GM12878 (cell line): ENCODE data around the gene GLP1R. TPM values are rescaled to one million over a fixed set of nuclear protein-coding genes. Genes with fewer than 3 reads are reported as not detected.

ENCODE experiments used
- ATAC-seq: fragments of 200-7000 bp; cut with Tn5 transposase; 3 replicates; pipeline ENCODE4 v1.9.1; 2020; ENCODE audit warnings: mild to moderate bottlenecking, moderate library complexity
- BruUV-seq: library from RNA; stranded (reverse); fragments of 400-500 nt; replicated peaks from 2 replicates; lab custom pipeline; 2021; lab: Mats Ljungman, UMichigan
- CTCF ChIA-PET: fragments of 300-600 bp; sonication (Branson Sonifier 250); formaldehyde crosslinking; extraction: SDS; loops from one replicate; lab custom pipeline; 2021; ENCODE audit warnings: inconsistent platforms; lab: Yijun Ruan, JAX
- POLR2A ChIA-PET: fragments of 350-600 bp; formaldehyde crosslinking; extraction: SDS; loops from one replicate; lab custom pipeline; 2021; ENCODE audit warnings: inconsistent platforms; lab: Charles Lee
- RAD21 ChIA-PET: fragments of 300-600 bp; sonication (Branson Sonifier 250); formaldehyde crosslinking; loops from one replicate; lab custom pipeline; 2023; ENCODE audit warnings: antibody characterized with exemption; ENCODE audit not compliant: unreplicated experiment; lab: Charles Lee
- SMC1A ChIA-PET: fragments of 300-600 bp; sonication (Branson Sonifier 250); formaldehyde crosslinking; loops from one replicate; lab custom pipeline; 2023; ENCODE audit not compliant: unreplicated experiment, uncharacterized antibody; lab: Charles Lee
- DNase-seq: peaks from one replicate; pipeline ENCODE4 v3.0.0-alpha.2; 2011; ENCODE audit warnings: low read depth, low spot score
- FAIRE-seq: peaks from 3 replicates; lab custom pipeline; 2011; peaks lifted over from hg19 to GRCh38; lab: Jason Lieb, UNC
- H2AFZ ChIP-seq: 2 replicates; pipeline ENCODE4 v1.6.0; 2011; ENCODE audit warnings: low read depth, low read length, control low read depth; ENCODE audit not compliant: control insufficient read depth
- H3K27ac ChIP-seq: 2 replicates; pipeline ENCODE4 v1.5.1; 2011; ENCODE audit warnings: control low read depth; ENCODE audit not compliant: control insufficient read depth, insufficient read depth
- H3K27me3 ChIP-seq, 2 experiments: replicated peaks in 1 of 2; 2 replicates each; pipeline versions ENCODE4 v1.6.0 to v1.6.1; 2011; ENCODE audit warnings: low read length in 1 of 2; ENCODE audit not compliant: control insufficient read depth in 2 of 2, insufficient read depth in 2 of 2
- H3K36me3 ChIP-seq, 2 experiments: 2 replicates each; pipeline ENCODE4 v1.5.1; 2011; ENCODE audit warnings: low read length in 1 of 2; ENCODE audit not compliant: control insufficient read depth in 2 of 2, insufficient read depth in 2 of 2
- H3K4me1 ChIP-seq: 2 replicates; pipeline ENCODE4 v1.6.1; 2011; ENCODE audit warnings: mild to moderate bottlenecking, low read length, moderate library complexity, mixed read lengths; ENCODE audit not compliant: control insufficient read depth, insufficient read depth
- H3K4me2 ChIP-seq: 2 replicates; pipeline ENCODE4 v1.6.0; 2011; ENCODE audit warnings: control low read depth; ENCODE audit not compliant: control insufficient read depth, insufficient read depth
- H3K4me3 ChIP-seq: fragments of 200-600 bp; sonication (generic); 2 replicates; pipeline ENCODE4 v1.5.1; 2016
- H3K79me2 ChIP-seq: 2 replicates; pipeline ENCODE4 v1.6.0; 2011; ENCODE audit warnings: low read length; ENCODE audit not compliant: control insufficient read depth, insufficient read depth
- H3K9ac ChIP-seq: 2 replicates; pipeline ENCODE4 v1.8.0; 2011; ENCODE audit warnings: low read length, control low read depth, mixed read lengths; ENCODE audit not compliant: control insufficient read depth, insufficient read depth
- H3K9me3 ChIP-seq: replicated peaks from 3 replicates; pipeline ENCODE4 v1.5.1; 2011; ENCODE audit warnings: mild to moderate bottlenecking, low read length; ENCODE audit not compliant: control insufficient read depth, insufficient read depth
- H4K20me1 ChIP-seq: 2 replicates; pipeline ENCODE4 v1.6.0; 2011; ENCODE audit not compliant: control insufficient read depth, insufficient read depth
- CBX5 ChIP-seq: sonication (generic); IDR thresholded peaks from 2 replicates; pipeline ENCODE4 v1.6.1; 2016; ENCODE audit warnings: low read depth, moderate library complexity, mild to moderate bottlenecking, inconsistent platforms
- E2F4 ChIP-seq: IDR thresholded peaks from 2 replicates; pipeline ENCODE4 v1.6.1; 2012; ENCODE audit warnings: low read depth, low read length, improper control_type of control experiment
- EGR1 ChIP-seq, 2 experiments: IDR thresholded peaks; 1 replicate in 1 of 2; 2 replicates in 1 of 2; pipeline ENCODE4 v1.6.1; 2011 to 2012; ENCODE audit warnings: low read depth in 2 of 2, low read length in 2 of 2, borderline replicate concordance in 1 of 2, mild to moderate bottlenecking in 1 of 2, moderate library complexity in 1 of 2
- ESRRA ChIP-seq: IDR thresholded peaks from 2 replicates; pipeline ENCODE4 v1.6.1; 2012; ENCODE audit warnings: mild to moderate bottlenecking, low read length, improper control_type of control experiment
- HDGF ChIP-seq: fragments of 450-650 bp; IDR thresholded peaks from 2 replicates; pipeline ENCODE4 v1.6.1; 2016; ENCODE audit warnings: antibody characterized with exemption
- KAT2A ChIP-seq: conservative IDR thresholded peaks from 2 replicates; pipeline ENCODE4 v1.6.1; 2011; ENCODE audit warnings: low read depth, low read length; ENCODE audit not compliant: control insufficient read depth
- MAX ChIP-seq: IDR thresholded peaks from 2 replicates; pipeline ENCODE4 v1.6.1; 2012; ENCODE audit warnings: low read depth, low read length, improper control_type of control experiment
- PML ChIP-seq: IDR thresholded peaks from 2 replicates; pipeline ENCODE4 v1.6.1; 2012; ENCODE audit warnings: low read length, inconsistent platforms
- RBBP5 ChIP-seq: fragments of 200-600 bp; sonication (generic); conservative IDR thresholded peaks from 2 replicates; pipeline ENCODE4 v1.6.1; 2016
- RELB ChIP-seq: fragments of 450-650 bp; IDR thresholded peaks from 2 replicates; pipeline ENCODE4 v1.6.1; 2017; ENCODE audit warnings: low read depth, mild to moderate bottlenecking, moderate library complexity
- TBL1XR1 ChIP-seq: IDR thresholded peaks from 2 replicates; pipeline ENCODE4 v1.6.1; 2012; ENCODE audit warnings: low read depth, low read length, improper control_type of control experiment
- WRNIP1 ChIP-seq: IDR thresholded peaks from 2 replicates; pipeline ENCODE4 v1.6.1; 2011; ENCODE audit warnings: low read depth, low read length, improper control_type of control experiment, borderline replicate concordance
- ZNF274 ChIP-seq: IDR thresholded peaks from one replicate; pipeline ENCODE4 v1.8.0; 2011; ENCODE audit not compliant: insufficient read length, insufficient read depth
- WGBS: methylation state at CpG from one replicate; pipeline ENCODE4 v1.1.6; 2016; ENCODE audit warnings: low lambda C conversion rate; ENCODE audit not compliant: insufficient replicate concordance, insufficient coverage; ENCODE audit errors: missing lambda C conversion rate; 5-methylcytosine and 5-hydroxymethylcytosine counted together
- in situ Hi-C: fragments of 300-500 bp; cut with MboI; formaldehyde crosslinking; loops from 9 replicates; pipeline ENCODE4 v1.14.3; 2018; ENCODE audit warnings: mixed read lengths
- intact Hi-C: fragments of 100-400 bp; cut with micrococcal nuclease; formaldehyde crosslinking; loops from one replicate; pipeline ENCODE4 v1.14.2; 2022; ENCODE audit not compliant: unreplicated experiment
- polyA plus RNA-seq, 11 experiments: library from polyadenylated mRNA; depleted of rRNA in 4 of 11; unstranded in 6 of 11; stranded (reverse) in 5 of 11; fragments of >200 nt; fragmentation: Nextera tagmentation in 4 of 11; fragmentation: Illumina TruSeq in 1 of 11; extraction: Ambion mirVana in 4 of 11; extraction: Trizol in 1 of 11; gene quantifications; 1 replicate in 1 of 11; 2 replicates in 10 of 11; pipeline versions ENCODE4 v1.2.1 to v1.2.3, GENCODE V29; 2011 to 2016; ENCODE audit warnings: inconsistent platforms in 2 of 11, missing spikeins in 2 of 11, low read depth in 1 of 11
- total RNA-seq, 4 experiments: library from RNA; depleted of rRNA in 3 of 4; stranded (reverse); fragments of >200 nt in 3 of 4; fragmentation: Illumina TruSeq in 1 of 4; extraction: Trizol in 1 of 4; gene quantifications; 2 replicates each; pipeline versions ENCODE4 v1.2.1 to v1.2.3, GENCODE V29; 2013 to 2021

GLP1R gene
- total and polyA plus RNA-seq, 10 of the 15 experiments (the other 5 are each of a cell fraction or from before 2014, with no cell fraction given): 0.01 TPM; not detected in 9

GRCh38 chr6:39065561-39065960 lies 17.0 kb downstream of the GLP1R start:
- no peak overlapping the region for H3K9ac ChIP-seq
- no peaks in the 10 kb centered on the region for H3K79me2 ChIP-seq
- H3K27ac ChIP-seq: no peak overlapping the region
- H3K4me1 ChIP-seq: no peaks in the 10 kb centered on the region
- intact Hi-C loops: no loop called here
- no TSS peak for BruUV-seq
- H3K27me3 ChIP-seq: peaks cover 0 to 4% of the 10 kb centered on the region in 2 experiments; a peak in 3 of 4 replicates
- no peak for DNase-seq
- ChIA-PET POLR2A (no interaction called here), RAD21 (no interaction called here), SMC1A (no interaction called here), CTCF (interaction anchor here (0.7 kb wide), 1 partner anchor 28 kb away, joined by 3 read pairs; no protein-coding TSS in a partner anchor)
- no peak overlapping the region for H3K4me3 ChIP-seq
- in situ Hi-C loops: no loop called here
- 55% methylated on average over 8 of the region's 8 CpGs for WGBS
- H3K36me3 ChIP-seq: no peaks in the 10 kb centered on the region
- no peaks in the 10 kb centered on the region for H3K9me3 ChIP-seq
- H4K20me1 ChIP-seq: no peaks in the 10 kb centered on the region
- H2AFZ ChIP-seq: no peak overlapping the region
- FAIRE-seq: no peak
- TF ChIP-seq ZNF274: no peak
- TF ChIP-seq ESRRA: no peak
- TF ChIP-seq PML: no peak
- no peak for TF ChIP-seq WRNIP1
- no peak for ATAC-seq
- no peak overlapping the region for H3K4me2 ChIP-seq

GRCh38 chr6:39068391-39068790 lies 19.8 kb downstream of the GLP1R start:
- ChIA-PET CTCF (no interaction called here), POLR2A (no interaction called here), SMC1A (no interaction called here), RAD21 (no interaction called here)
- no peaks in the 10 kb centered on the region for H4K20me1 ChIP-seq
- no peak for ATAC-seq
- no TSS peak for BruUV-seq
- H3K27ac ChIP-seq: no peak overlapping the region
- no peak overlapping the region for H3K9ac ChIP-seq
- H2AFZ ChIP-seq: no peak overlapping the region
- H3K4me2 ChIP-seq: no peak overlapping the region
- H3K79me2 ChIP-seq: no peaks in the 10 kb centered on the region
- no peak for FAIRE-seq
- no peak for DNase-seq
- no peak overlapping the region for H3K4me3 ChIP-seq
- H3K4me1 ChIP-seq: no peaks in the 10 kb centered on the region
- intact Hi-C loops (no loop called here), in situ Hi-C loops (no loop called here)
- no peaks in the 10 kb centered on the region for H3K9me3 ChIP-seq
- peaks cover 0 to 2% of the 10 kb centered on the region in 2 experiments; a peak in 1 of 4 replicates for H3K27me3 ChIP-seq
- no peaks in the 10 kb centered on the region for H3K36me3 ChIP-seq
- 46% methylated on average over 7 of the region's 7 CpGs for WGBS
- TF ChIP-seq RBBP5: no peak
- TF ChIP-seq RELB: no peak
- no peak for TF ChIP-seq KAT2A
- TF ChIP-seq MAX: no peak
- TF ChIP-seq HDGF: no peak
- TF ChIP-seq CBX5: no peak
- no peak for TF ChIP-seq EGR1 (IDR thresholded peaks at IDR 0.05; ENCODE audit: borderline replicate concordance in 1 of 2, low read depth in 2 of 2, low read length in 2 of 2)
- TF ChIP-seq TBL1XR1: no peak
- TF ChIP-seq E2F4: no peak
